CD4-positive, alpha-beta T cell treated with Interferon alpha-2 for 1 hour (primary cell): ENCODE results near the gene CCNK.
A peak's percentile ranks its signal among the peaks of the same experiment; 100 is the strongest.

Experiments
- DNase-seq, 2 donors: peaks; one replicate each; pipeline ENCODE4 v3.0.0-alpha.2; 2020 to 2022

Gene CCNK

GRCh38 chr14:99467336-99468078, 13.7 kb upstream of the CCNK start:
- no peak for DNase-seq

GRCh38 chr14:99468081-99468480, 13.1 kb upstream of the CCNK start:
- DNase-seq: no peak

- DNase-seq: no peak
Measured at GRCh38 chr14:99468836-99469592, 12.2 kb upstream of the CCNK start.

GRCh38 chr14:99471731-99472130, 9.5 kb upstream of the CCNK start:
- no peak for DNase-seq

DNA sequence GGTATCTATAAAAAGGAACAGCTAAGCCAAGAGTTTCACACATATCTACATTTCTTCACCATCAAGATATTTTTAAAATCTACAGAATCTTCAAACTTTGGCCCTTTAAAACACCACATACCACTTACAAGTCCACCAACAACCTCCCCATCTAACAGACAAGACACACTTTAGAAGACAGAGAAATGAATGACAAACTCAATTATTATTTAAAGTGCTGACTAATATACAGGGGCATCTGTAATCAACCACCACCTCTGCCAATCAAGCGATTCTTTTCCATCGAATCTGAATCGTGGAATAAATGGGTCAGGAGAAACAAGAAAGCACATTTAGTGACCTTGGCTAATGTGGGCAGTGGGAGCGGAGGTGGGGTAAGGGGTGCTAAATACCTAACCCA, 8.3 kb upstream of the CCNK start:
- DNase-seq: no peak

GRCh38 chr14:99473458-99473857, 7.8 kb upstream of the CCNK start:
- DNase-seq: no peak

GRCh38 chr14:99475179-99475578, 6.0 kb upstream of the CCNK start:
- DNase-seq: no peak

DNA sequence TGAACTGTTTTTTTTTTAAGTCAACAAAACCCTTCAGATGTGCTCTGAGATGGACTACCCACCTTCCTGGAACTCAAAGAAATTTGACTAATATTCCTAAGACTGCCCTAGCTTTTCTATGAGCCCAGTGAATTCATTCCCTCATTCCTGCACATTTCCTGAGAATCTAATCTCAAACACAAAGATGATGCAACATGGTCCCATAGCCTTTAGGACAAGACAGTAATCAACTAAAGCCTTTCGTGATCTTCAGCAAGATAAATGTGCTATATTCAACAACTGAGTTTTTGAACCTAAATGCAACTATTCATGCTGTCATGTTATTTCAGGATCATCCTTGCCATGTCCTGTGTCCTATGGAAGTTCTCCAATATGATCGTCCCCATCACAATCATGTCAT, 5.5 kb upstream of the CCNK start:
- no peak for DNase-seq

- no peak for DNase-seq
Measured at GRCh38 chr14:99476864-99477263, 4.3 kb upstream of the CCNK start.

GRCh38 chr14:99478128-99478527, 3.1 kb upstream of the CCNK start:
- DNase-seq: no peak

DNA sequence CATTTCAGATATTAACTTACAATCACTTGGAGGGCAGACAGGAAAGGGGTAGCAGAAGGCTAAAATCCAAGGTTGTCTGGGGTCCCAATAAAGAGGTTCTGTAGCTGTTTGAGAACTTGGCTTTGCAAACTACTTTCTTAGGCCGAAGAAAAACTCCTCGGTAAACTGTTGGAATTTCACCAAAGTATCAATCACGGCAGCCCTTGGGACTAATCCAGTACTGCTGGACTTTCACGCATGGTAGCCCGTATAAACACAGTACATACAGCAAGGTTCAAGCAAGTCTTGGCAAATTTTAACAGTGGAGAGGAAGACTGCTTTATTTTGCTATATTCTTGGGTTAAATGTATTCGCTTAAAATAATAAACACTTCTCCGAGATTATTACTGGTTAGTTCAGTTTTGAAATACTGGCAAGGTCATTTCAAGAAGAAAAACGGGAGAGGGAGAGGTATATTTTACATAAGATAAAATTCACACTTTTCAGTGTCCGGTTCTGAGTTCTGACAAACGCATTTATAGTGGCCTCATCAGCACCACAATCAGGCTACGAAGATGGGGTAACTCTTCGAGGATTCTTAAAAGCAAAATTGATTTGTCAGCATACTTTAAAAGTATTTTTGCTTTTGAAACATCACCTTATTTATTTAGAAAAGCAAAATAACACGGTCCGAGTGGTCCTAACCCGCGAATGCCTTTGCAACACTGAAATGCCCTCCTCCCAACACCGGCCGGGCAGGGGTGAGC, 1.9 kb upstream of the CCNK start:
- DNase-seq: no peak

GRCh38 chr14:99479906-99480869, 1.0 kb upstream of the CCNK start, which contains the start of gene SETD3:
Gene SETD3 (minus strand): TSS chr14:99480859. CDS start chr14:99465805, 15,054 bp downstream.
- peak; percentile 3 to 44 for DNase-seq

- DNase-seq: no peak
Measured at GRCh38 chr14:99481745-99482099, 513 bp downstream of the CCNK start.

DNA sequence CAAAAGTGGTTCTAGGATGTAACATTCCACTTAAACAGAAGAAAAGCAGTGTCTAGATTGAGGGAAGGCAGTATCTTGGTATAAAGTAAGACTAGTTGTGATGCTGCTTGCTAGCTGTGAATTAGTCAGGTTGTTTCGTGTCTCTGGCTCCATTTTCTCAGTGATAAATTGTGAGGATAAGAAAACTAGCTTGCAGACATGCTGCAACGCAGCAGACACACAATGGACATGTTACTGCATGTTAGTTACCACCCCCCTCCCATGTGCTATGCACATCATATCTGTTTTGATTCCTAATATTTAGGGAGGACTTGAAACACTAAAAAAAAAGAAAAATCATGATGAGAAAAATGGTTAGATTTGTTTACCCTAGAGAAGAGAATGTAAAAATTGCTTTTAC, 2.9 kb downstream of the CCNK start:
- DNase-seq: no peak

GRCh38 chr14:99497341-99497740, 16.1 kb downstream of the CCNK start:
- no peak for DNase-seq

GRCh38 chr14:99497894-99498293, 16.7 kb downstream of the CCNK start:
- DNase-seq: no peak

GRCh38 chr14:99502989-99503421, 21.8 kb downstream of the CCNK start:
- DNase-seq: no peak

DNA sequence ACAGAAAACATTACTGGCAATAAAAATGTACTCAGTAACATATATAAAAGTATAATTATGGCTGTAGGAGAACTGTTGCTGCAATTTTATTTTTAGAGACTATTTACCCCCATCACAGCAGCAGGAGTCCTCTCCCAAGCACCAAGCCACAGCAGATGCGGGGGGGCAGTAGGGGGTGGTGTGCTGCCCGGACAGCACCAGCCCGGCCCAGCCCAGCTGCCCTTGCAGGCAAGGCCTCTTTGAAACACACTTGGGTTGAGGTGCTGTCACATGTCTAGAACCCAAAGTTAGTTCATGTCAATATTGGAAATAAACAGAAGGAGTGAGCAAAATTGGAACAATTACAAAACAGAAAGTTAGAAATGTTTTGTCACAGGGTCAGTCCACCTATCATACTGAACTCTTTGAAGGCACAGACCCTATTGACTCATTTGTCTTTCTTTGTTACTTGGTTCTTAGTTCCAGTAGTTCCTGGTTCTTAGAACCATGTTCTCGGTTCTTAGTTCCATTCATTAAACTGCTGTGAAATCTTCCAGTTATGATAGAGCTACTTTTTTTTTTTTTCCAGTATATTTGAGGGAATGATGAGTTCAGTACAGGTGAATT, 22.7 kb downstream of the CCNK start:
- DNase-seq: no peak

- DNase-seq: no peak
Measured at GRCh38 chr14:99505089-99505488, 23.9 kb downstream of the CCNK start.

DNA sequence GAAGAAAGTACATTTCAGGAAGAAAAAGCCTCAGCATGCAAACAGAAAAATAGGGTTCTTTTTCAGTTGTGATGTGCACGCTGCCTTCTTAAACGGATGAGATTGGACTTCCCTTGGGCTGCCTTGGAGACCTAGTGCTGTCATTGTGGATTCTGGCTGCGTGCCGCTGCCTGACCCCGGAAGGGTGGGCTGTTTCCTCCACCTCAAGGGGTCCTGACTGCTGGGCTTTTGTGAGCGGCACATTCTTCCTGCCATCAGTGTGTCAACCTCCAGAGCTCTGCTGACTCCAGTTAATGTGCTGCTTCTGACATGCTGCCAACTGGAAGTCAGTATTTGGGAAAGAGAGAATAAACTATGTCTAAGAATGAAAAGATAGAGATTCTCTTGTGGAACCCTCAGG, 25.1 kb downstream of the CCNK start:
- no peak for DNase-seq

GRCh38 chr14:99507860-99508640, 26.8 kb downstream of the CCNK start:
- DNase-seq: no peak
